HG03571 (cell line): ENCODE data around the gene EIF4E2.
"Not testable (repeated sequence)": the region's sequence is repeated elsewhere in the genome, so short reads cannot be mapped to it uniquely, and the experiment has no call there.

Experiments
- ATAC-seq: cut with Tn5 transposase; IDR thresholded peaks from one replicate; pipeline ENCODE4 v1.9.1; 2021; ENCODE audit not compliant: unreplicated experiment

EIF4E2 gene

DNA sequence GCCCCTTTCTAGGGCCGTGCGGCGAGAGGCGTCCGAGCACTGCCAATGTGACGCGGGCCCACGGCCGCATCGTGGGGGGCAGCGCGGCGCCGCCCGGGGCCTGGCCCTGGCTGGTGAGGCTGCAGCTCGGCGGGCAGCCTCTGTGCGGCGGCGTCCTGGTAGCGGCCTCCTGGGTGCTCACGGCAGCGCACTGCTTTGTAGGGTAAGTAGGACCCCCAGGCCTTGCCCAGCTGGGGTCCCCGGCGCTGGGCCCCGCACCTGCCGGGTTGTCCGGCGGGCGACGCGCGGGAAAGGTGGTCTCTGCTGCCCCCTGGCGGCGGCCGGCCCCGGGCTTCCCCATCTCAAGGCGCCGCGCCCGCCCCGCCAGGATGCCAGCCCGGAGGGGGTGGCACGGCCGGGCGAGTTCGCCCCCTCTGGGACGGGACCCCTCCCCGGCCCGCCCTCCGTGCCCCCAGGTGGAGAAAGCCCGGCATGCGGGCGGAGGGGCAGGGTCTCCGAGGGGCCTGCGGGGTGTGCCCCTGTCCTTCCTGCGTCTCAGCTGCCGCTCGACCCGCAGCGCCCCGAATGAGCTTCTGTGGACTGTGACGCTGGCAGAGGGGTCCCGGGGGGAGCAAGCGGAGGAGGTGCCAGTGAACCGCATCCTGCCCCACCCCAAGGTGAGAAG, 28.4 kb upstream of the EIF4E2 start:
- no peak for ATAC-seq

GRCh38 chr2:232522623-232523401, 27.7 kb upstream of the EIF4E2 start:
- ATAC-seq, result no peak

DNA sequence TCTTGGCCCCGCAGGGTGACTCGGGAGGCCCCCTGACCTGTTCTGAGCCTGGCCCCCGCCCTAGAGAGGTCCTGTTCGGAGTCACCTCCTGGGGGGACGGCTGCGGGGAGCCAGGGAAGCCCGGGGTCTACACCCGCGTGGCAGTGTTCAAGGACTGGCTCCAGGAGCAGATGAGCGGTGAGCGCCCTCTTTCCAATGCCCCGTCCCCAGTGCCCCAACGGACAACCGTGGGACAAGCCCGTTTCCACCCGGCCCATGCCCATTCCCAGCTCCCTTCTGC, 27.1 kb upstream of the EIF4E2 start:
- ATAC-seq, result no peak

DNA sequence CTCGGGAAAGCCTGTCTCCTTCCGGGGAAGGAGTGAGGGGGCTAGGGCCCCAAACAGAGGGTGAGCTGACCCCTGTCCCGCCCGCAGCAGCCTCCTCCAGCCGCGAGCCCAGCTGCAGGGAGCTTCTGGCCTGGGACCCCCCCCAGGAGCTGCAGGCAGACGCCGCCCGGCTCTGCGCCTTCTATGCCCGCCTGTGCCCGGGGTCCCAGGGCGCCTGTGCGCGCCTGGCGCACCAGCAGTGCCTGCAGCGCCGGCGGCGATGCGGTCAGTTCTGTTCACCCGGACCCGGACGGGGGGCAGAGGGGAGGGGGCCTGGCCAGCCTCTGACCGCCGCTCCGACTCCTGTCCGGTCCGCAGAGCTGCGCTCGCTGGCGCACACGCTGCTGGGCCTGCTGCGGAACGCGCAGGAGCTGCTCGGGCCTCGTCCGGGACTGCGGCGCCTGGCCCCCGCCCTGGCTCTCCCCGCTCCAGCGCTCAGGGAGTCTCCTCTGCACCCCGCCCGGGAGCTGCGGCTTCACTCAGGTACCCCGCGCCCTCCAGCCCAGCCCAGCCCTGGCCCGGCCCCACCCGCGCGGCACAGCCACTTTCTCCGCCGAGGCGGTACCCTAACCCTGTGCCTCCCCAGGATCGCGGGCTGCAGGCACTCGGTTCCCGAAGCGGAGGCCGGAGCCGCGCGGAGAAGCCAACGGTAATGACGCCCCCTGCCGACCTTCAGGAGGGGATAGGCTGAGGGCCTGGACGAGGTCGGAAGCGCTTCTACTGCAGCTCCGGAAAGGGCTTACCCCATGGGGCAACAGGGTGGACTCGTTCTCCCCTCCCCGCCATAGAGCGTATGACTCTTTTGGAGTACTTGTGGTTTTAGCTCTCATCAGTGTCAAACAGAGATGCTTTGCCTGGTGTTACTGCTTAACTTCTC, 26.5 kb upstream of the EIF4E2 start:
- ATAC-seq, result no peak

- ATAC-seq, result no peak
Measured at GRCh38 chr2:232524771-232525170, 25.7 kb upstream of the EIF4E2 start.

GRCh38 chr2:232525199-232525598, 25.3 kb upstream of the EIF4E2 start:
- ATAC-seq, result no peak

DNA sequence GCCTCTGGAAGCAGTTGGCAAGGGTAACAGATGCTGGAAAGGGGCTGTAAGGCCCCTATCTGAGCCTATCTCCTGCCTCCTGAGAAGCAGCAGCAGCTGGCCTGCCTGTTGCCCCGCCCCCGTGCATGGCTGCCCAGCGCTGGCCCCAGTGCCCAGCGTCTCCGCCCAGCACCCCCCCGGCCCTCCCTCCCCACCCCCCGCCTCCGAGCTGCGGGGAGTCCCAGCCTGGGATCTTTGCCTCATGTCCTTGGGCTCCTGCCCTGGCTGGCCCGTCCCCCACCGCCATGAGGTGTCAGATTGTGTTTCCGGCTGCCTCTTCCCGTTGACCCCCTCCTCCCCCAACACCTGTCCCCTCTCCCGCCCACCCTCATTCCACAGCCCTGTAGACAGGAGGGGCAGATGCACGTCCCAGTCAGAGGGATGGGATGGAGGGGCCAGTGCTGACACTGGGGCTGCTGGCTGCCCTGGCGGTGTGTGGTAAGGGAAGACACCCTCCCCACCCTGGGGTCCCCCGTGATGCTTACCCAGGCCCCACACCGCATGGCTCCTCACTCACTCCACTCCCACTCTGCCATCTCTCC, 24.6 kb upstream of the EIF4E2 start, which contains the start of gene CHRND:
Gene CHRND, plus strand, starts transcription at position 370 of the 581 bp plus-strand sequence. Its CDS starts 56 bp downstream, at position 426.
- ATAC-seq, result no peak

DNA sequence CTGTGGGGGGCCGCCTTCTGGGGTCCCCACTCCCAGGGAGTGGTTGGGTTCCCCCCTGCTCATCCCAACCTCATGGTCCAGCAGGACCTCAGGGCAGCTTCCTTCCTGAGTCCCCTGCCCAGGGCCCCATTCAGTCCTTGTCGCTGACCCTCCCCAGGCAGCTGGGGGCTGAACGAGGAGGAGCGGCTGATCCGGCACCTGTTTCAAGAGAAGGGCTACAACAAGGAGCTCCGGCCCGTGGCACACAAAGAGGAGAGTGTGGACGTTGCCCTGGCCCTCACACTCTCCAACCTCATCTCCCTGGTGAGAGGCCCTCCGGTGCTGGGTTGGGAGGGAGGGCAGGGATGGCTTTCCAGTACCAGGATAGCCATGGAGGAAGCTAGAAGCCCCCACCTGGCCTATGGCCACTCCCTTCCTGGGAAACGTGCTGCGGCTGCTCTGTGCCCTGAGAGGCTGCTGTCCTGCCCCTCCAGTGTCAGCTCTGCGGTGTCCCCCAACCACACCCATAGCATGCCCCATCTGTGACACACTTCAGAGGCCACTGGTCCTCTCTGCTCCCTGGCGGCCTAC, 24.0 kb upstream of the EIF4E2 start:
- ATAC-seq, result no peak

GRCh38 chr2:232527905-232528470, 22.5 kb upstream of the EIF4E2 start:
- ATAC-seq, result no peak

GRCh38 chr2:232528746-232529460, 21.6 kb upstream of the EIF4E2 start:
- no peak for ATAC-seq

- ATAC-seq, result no peak
Measured at GRCh38 chr2:232529806-232530547, 20.5 kb upstream of the EIF4E2 start.

GRCh38 chr2:232530626-232531260, 19.7 kb upstream of the EIF4E2 start:
- ATAC-seq, result no peak

DNA sequence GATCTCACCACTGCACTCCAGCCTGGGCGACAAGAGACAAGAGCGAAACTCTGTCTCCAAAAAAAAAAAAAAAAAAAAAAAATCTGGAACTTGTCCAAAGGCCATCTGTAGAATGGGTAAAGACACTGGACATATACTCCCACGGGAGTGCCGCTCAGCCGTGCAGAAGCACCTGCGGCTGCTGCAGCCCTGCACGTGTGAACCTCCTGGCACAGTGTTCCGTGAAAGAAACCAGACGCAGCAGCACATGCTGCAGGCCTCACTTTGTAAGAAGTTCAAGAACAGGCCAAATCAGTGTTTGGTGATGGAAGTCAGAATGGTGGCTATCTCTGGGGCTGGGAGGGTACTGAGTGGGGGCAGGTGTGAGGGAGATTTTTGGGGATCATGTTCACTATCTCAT, 18.1 kb upstream of the EIF4E2 start:
- ATAC-seq, result no peak

DNA sequence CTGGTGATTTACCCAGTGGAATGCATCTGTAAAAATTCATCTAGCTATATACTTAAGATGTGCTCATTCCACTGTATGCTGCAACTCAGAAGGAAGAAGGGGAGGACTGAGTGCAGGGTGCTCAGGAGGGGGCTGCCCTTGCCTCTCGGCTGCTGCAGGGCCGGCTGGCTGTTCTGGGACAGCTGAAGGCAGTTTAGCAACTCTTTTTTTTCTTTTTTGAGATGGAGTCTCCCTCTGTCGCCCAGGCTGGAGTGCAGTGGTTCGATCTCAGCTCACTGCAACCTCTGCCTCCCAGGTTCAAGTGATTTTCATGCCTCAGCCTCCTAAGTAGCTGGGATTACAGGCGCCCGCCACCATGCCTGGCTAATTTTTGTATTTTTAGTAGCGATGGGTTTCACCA, 17.7 kb upstream of the EIF4E2 start:
- not testable (repeated sequence) for ATAC-seq

GRCh38 chr2:232533944-232534710, 16.4 kb upstream of the EIF4E2 start:
- no peak for ATAC-seq

DNA sequence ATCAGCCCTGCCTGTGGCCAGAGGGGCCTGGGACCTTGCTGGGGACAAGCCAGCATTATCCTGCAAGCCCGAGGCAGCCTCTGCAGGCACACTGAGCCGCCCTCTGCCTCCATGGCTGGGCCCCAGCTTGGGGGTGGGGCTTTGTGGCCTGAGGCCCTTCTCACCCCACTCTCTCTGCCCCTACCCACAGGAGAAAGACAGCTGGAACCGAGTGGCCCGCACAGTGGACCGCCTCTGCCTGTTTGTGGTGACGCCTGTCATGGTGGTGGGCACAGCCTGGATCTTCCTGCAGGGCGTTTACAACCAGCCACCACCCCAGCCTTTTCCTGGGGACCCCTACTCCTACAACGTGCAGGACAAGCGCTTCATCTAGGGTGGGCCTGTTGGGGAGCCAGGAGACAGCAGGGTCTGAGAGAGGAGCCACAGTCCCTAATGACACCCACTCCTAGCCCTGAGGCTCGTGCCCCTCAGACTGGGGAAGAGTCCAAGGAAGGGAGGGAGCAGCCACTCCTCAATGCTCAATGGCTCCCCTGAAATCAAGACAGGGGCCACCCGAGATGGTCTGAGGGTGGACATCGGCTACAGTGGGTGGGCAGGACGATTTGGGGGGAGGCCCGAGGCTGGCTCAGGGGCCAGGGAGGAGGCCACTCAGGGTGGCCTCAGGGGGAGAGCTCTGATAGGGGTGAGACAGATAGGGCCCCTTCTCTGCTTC, 15.4 kb upstream of the EIF4E2 start:
- no peak for ATAC-seq

DNA sequence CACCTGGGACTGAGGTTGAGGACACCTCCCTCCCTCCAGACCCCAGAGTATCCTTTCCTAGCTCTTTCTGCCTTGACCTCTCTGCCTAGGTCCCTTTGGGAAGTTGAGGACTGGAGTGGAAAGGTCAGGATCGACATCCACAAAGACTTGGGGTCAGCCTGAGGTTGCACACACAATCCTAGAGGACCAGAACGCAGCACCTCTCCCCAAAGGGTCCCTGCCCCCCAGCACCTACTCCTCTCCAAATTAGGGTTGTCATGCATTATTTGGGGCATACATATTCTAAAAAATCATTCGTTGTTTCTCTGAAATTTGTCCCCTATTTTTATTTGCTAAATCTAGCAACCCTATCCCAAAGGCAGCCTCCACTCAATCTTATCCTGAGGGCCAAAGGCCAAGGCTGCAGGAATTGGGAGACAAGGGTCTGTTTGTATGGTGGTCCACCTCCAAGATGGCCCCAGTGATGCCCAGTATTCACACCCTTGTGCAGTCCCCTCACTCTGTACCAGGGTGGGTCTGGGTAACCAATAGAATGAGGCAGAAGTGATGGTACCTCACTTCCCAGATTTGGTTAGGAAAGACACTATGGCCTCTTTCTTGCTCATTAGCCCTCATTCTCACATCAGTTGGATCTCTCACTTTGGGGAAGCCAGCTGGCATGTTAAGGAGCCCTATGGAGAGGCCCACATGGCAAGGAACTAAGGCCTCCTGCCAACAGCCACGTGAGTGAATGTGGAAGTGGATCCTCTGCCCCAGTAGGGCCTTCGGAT, 14.5 kb upstream of the EIF4E2 start:
- ATAC-seq, result no peak
